NCI-H226 (cell line): ENCODE measurements around the gene PELI2.
A peak's percentile ranks its signal among the peaks of the same experiment; 100 is the strongest.

Source experiments
- DNase-seq: peaks from one replicate; pipeline ENCODE4 v3.0.0-alpha.2; 2015

Gene PELI2

DNA sequence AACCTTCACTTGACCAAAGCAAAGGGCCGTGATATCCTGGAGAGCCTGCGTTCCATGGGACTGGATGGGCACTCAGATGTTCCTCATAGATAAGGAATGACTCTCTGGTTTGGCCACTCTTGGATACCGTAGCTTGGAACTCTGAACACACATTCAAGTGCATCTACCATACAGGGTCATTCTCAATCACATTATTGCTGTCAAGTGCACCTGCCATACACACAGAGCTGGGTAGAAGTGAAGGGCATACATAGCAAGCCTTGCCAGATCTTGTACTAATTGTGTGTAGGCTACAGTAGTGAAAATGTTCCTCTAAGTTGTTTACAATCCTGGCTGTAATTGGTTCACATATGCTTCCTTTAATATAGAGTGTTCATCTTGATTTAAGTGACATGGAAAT lies 58.3 kb downstream of the PELI2 start:
- no peak for DNase-seq

DNA sequence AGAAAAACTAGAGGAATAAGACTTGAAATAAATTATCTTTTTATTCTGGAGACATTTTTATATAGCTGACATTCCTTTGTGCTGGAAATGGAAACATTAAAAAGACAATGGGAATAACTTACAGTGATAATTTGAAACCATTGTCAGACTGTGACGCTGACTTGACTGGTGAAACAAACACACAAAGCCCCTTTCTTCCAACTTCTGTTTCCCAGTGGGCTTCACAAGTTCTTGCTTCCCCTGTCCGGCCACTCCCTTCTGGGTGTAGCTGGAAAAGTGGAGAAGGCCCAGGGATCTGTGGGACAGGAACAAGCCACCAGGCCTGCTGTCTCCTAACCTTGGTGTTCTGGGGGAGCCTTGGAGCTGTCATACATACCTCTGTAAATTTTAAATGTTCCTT lies 58.8 kb downstream of the PELI2 start:
- no peak for DNase-seq

- no peak for DNase-seq
Observed at GRCh38 chr14:56180754-56181542, 62.7 kb downstream of the PELI2 start.

GRCh38 chr14:56181681-56182085 lies 63.5 kb downstream of the PELI2 start:
- no peak for DNase-seq

GRCh38 chr14:56182410-56182809 lies 64.2 kb downstream of the PELI2 start:
- DNase-seq = no peak

- no peak for DNase-seq
Observed at GRCh38 chr14:56183631-56184157, 65.5 kb downstream of the PELI2 start.

- no peak for DNase-seq
Observed at GRCh38 chr14:56185992-56186391, 67.8 kb downstream of the PELI2 start.

DNA sequence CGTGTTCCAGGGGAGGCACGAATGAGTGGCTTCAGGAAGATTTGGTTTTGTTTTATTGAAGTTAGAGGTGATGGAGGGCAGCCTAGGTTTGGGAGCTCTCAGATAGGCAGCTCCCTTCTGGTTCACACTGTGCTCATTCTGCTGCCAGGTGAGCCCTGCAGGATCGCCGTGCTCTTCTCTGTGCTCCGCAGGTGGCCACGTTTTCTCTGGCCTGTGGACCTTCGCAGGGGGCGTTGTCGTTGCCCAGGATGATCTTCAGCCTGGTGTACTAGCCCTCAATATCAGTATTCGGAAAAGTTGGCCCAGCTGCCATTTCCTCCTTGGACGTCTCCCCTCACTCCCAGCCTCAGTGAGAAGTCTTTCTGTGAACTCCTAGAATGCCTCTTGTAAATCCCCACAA lies 69.5 kb downstream of the PELI2 start:
- no peak for DNase-seq

- DNase-seq = peak; percentile 51
Observed at GRCh38 chr14:56189307-56189706, 71.1 kb downstream of the PELI2 start.

DNA sequence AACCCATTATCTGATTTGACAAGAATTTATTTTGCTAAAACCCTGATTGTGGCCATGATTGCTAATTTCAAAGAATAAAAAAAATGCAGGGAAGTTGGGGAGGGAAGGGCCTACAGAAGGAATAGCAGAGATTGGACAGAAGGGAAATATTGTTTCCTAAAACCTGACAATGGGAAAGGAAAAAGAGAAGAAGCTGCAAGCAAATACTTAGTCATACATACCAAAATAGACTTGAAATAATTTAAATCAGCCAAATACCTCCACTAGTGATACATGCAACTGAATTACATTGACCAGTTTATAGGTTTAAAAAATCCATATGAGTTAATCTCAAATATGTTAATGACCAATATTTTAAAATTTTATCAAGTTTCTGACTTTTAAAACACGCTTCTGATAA lies 75.1 kb downstream of the PELI2 start:
- DNase-seq = no peak

GRCh38 chr14:56194042-56194441 lies 75.8 kb downstream of the PELI2 start:
- no peak for DNase-seq

DNA sequence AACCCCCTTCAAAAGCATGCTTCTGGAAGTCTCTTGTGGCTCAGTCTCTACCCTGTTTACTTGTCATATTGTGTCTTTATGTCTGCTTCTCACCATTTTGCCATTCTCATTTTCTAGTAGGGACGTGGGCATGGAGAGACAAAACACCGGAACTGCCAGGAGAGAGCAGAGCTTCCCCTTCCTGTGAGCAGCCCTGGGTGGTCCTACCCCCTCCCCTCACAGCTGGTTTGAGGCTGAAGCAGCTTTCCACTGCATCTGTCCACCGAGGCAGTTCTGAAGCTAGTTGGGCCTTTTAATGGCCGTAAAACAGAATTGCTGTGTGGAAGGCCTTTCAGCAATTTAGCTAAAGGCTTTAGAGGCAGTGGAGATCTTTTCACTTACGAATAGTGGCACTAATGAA lies 77.0 kb downstream of the PELI2 start:
- DNase-seq = no peak

GRCh38 chr14:56195704-56196103 lies 77.5 kb downstream of the PELI2 start:
- no peak for DNase-seq

DNA sequence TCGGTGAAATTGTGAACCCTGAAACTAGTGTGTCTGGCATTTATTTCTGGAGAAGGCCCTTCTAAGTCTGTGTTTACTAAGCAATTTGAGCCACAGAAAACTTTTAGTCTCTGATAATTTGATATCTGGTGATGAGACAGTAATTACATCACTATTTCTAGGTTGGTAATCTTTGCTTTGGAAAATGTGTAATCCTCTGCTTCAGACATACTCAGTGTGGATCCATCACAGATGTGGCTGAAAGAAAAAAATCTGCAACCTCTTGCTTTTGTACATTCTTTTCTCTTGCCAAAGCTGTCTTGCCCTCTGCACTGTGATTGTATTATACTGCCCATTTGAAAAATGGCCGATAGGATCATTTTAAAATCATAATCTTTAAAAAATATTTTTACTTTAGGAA lies 78.1 kb downstream of the PELI2 start:
- no peak for DNase-seq

- no peak for DNase-seq
Observed at GRCh38 chr14:56197150-56197549, 78.9 kb downstream of the PELI2 start.

DNA sequence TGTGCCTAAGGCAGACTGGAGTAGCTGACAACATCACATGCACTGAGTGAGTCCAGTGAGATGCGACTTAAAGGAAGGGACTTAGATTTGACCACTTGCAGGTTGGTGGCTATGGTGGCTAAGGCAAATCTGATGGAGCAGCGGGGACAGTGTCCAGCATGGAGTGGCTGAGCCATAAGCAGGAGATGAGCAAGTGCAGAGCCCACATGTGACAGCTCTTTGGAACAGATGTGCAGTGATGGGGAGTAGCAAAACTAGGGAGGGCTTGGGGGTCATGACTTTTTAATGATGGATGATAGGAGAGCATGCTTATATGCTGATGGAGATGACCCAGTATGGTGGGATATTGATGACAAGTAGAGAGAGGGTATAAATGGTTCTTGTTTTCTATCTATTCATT lies 80.2 kb downstream of the PELI2 start:
- DNase-seq = no peak

DNA sequence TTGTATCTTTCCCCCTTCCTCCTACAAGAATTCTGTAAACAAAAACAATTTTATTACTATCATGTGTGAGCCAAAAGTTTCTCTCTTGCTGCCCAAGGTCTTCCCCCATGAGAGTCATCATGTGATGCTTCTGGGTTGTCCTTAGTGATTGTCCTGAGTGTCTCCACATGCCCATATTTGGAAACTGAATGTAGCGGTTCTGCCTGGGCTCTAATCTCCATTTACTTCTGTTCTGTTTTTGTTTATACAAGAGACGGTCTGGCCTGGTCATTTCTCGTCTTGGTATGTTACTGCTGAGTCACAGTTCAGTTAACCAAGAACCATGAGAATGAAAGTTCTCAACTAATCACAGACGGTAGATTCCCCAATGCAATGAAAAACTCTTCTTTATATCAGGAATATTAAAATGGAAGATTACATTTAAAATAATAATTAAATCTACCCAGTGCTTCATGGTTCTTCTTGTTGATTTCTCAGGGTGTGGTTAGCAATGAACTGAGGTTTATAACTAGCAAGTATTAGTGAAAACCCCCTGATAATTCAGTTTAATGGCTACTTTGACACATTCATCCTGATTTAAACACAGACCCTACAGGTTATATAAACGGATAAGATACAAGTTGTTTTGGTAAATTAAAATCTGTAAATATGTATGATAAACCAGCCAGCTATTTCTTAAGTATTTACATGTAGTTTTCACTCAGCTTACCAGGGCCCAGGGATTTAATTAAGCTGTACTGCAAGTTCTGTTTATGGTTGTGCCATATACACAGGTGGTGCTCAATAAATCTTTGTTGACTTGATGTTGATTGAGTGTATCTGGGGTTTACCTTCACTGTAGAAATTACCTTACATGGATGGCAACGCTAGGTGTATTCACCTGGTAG lies 81.1 kb downstream of the PELI2 start:
- no peak for DNase-seq

DNA sequence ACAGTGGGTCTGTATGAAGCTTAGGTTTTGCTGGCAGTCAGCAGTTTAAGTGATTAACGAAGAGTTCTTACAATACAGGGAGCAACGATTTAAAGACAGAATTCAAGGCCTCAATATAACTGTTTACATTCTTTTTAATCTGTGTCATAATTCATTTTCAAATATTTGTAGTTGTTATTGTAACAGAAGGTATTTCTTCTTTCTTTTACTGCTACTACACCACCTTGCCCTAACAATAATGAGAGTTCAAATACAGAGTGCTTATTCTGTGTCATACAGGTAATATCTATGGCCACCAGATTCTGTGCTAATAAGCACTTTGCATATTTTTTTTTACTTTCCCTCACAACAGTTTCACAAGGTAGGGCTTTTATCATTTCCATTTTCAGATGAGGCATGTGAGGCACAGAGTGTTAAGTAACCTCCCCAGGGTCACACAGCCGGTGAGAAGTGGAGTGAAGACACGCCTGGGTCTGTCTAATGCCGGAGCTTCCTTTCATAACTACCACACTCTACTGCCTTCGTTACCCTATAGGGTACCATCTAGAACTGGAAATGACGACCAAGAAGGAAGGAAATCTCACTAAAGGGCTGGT lies 81.9 kb downstream of the PELI2 start:
- no peak for DNase-seq

DNA sequence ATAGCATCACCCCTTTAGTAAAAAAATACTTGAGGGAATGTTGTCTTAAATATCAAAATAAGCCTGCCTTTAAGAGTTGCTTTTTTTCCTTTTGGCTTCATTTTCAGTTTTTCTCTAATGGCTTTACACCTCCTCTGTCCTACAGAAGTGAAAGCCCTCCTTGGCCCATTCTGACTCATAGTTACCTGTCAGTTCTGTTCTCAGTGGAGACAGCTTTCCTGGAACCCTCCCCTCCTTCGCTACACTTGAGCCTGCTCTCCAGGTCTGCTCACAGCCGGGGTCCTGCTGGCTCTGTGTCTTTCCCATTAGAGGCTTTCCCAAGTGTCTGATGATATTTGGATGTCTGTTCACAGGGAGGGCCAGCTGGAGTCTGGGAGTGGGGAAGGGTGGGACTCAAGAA lies 84.0 kb downstream of the PELI2 start:
- DNase-seq = no peak

- DNase-seq = no peak
Observed at GRCh38 chr14:56205881-56206280, 87.7 kb downstream of the PELI2 start.

DNA sequence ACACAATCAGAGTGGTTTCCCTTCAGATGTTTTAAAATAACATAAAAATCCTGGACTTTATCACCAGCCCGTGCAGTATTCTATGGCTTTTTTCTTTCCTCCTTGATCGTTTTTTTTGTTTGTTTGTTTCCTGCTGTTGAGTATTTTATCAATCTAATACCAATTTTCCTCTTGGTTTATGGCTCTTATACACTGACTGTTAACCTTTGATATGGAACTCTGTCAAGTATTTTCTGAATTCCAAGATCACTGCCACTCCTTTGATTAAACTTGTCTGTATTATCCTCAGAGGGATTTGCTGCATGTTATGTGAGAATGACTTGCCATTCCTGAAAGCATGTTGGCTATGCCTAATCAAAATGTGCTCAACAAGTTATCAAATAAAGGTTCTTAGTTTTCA lies 88.4 kb downstream of the PELI2 start:
- DNase-seq = no peak

DNA sequence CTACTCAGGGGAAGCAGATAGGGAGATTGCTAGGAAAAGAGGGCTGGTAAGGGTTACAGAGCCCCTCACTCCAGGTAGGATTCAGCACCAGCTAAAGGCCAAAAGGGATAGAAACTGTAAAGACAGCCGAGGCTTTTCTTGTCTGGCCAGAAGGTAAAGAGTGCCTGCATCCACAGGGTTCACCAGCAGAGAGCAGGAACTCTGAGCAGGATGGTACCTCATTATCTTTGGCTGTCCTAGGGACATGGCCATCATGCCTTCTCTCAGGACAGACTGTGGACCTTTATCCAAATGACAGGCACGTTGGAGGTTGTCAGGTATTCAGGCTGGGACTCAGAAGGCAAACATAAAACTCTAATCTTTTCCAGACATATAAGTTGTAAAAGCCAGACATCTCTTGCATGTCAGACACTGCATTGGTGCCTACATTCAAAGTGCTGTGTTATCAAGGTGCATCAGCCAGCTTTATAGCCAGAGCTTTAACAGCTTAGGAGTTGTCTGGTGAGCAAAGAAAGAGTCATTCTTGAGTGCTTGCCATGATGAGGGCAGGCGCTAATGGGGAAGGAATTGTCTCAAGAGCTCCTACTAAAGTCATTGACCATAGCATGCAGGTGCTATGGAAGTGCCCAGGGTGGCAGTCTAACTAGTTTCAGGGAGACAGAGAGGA lies 89.5 kb downstream of the PELI2 start:
- DNase-seq = no peak

DNA sequence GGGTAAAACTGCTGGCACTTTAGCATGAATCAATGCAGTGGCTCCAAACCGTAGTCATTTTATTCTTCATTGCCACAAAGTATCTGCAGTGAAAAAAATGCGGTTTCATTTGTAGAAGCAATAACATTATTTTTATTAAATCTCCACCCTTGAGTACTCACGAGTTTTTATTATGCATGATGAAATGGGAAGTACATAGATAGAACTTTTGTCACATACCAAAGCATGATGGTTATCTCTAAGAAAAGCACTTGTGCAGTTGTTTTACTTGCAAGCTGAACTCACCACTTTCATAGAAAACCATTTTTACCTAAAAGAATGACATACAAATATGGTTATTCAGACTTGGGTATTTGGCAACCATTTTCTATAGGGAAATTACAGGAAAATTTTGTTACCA lies 90.3 kb downstream of the PELI2 start:
- DNase-seq = no peak
